Measurements from ENCODE around the gene NPAS3. TPM values are rescaled to one million over a fixed set of nuclear protein-coding genes. Genes with fewer than 3 reads are reported as not detected.

Gene NPAS3
- total RNA-seq, 1 donor from 2014 or later, result 2.5 TPM

DNA sequence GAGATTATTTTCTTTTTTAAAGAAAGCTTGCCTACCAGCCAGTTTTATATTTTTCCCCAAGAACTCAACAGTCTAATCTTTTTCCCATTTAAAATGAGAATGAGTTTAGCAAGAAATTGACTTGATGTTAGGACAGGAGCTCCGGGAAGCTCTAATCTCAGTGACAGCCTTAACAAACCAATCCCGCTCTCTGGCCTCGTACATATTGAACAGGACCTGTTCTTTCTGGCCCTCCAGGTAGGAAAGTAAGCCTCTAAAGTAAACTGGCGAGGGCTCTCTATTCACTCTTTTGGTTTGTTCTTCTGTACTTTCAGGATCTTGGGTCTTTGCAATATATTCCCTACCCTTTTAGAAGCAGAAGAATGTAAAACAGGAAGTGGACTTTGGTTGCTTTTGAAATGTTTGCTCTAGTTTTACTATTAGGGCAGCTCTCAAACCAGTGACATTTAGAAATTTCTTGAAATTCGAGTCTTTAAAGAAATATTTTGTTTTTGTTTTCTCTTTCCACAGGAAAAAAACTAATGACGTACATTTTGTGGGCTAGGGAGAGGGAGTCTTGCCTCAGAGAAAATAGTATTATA, 17.9 kb upstream of the NPAS3 start:
- TF ChIP-seq CTCF (IDR thresholded peaks at IDR 0.05; ENCODE audit: borderline replicate concordance), result no peak
- Histone ChIP-seq H3K9me3 (replicated peaks) (no peaks in the 10 kb centered on the region), H3K27ac (replicated peaks) (no peak overlapping the region), H3K4me3 (no peak overlapping the region), H3K36me3 (no peaks in the 10 kb centered on the region), H3K4me1 (no peaks in the 10 kb centered on the region), H3K27me3 (ENCODE audit: low read depth) (peaks cover 11% of the 10 kb centered on the region)
- intact Hi-C loops (cut with micrococcal nuclease), result no loop called here
- no peak for DNase-seq

DNA sequence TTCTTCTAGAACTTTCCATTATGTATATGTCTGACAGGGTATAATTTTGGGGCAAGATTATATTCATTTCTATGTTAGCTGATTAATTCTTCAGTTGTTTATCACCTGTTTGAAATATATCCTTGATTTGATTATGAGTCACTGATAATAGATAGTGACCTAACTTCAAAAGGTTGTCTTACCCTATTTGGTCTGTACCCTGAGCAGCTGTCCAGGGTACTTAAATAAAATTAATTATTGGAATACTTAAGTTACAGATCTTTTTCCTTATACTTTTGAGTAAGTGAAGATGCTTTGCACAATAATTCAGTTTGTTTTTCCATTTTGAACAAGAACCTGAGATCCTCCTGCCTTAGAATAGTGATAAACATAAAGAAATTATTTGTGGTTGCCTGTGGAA, 13.2 kb upstream of the NPAS3 start:
- H3K4me3 ChIP-seq, result no peak overlapping the region
- H3K4me1 ChIP-seq, result no peaks in the 10 kb centered on the region
- H3K9me3 ChIP-seq (replicated peaks), result no peaks in the 10 kb centered on the region
- DNase-seq, result no peak
- peaks cover 31% of the 10 kb centered on the region for H3K27me3 ChIP-seq (ENCODE audit: low read depth)
- no peaks in the 10 kb centered on the region for H3K36me3 ChIP-seq
- intact Hi-C loops (cut with micrococcal nuclease), result no loop called here
- TF ChIP-seq CTCF (IDR thresholded peaks at IDR 0.05; ENCODE audit: borderline replicate concordance), result no peak
- H3K27ac ChIP-seq (replicated peaks), result no peak overlapping the region

DNA sequence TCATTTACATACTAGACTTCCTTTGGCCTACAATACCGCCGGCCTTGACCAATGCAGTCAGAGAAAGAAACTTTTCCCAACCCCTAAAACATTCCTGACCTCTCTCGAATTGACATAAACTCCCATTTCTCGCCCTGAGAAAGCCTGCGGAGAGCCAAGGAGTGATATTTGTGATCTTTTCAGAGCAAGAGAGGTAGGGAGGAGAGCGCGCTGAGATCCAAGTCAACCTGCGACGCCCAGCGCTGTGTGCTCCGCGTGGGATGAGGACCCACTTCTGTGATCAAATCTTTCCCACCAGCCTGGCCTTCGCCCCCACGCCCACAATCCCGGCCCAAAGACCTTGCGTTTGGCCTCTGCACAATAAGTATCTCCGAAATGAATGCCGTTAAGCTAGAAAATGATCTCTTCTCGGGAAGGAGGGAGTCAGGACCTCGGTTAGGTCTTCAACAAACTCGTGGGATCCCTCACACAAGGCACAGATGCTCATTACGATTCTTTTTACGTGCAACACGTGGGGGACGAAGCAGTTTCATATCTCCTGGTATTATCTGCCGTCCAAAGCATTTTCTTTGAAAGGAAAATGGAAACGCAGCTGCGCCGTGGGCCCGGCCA, 6.3 kb upstream of the NPAS3 start:
- H3K36me3 ChIP-seq, result no peaks in the 10 kb centered on the region
- H3K4me1 ChIP-seq, result peaks cover 28% of the 10 kb centered on the region
- peak overlapping the region; percentile 70 for H3K4me3 ChIP-seq
- no peak overlapping the region for H3K27ac ChIP-seq (replicated peaks)
- peaks cover 85% of the 10 kb centered on the region for H3K27me3 ChIP-seq (ENCODE audit: low read depth)
- intact Hi-C loops (cut with micrococcal nuclease), result no loop called here
- no peak for DNase-seq
- no peak for TF ChIP-seq CTCF (IDR thresholded peaks at IDR 0.05; ENCODE audit: borderline replicate concordance)
- H3K9me3 ChIP-seq (replicated peaks), result no peaks in the 10 kb centered on the region

- no peak overlapping the region for H3K27ac ChIP-seq (replicated peaks)
Measured at GRCh38 chr14:32932914-32933628, 5.6 kb upstream of the NPAS3 start.

GRCh38 chr14:32933629-32934072, 5.0 kb upstream of the NPAS3 start:
- no peak overlapping the region for H3K27ac ChIP-seq (replicated peaks)
- intact Hi-C loops (cut with micrococcal nuclease), result no loop called here
- TF ChIP-seq CTCF (IDR thresholded peaks at IDR 0.05; ENCODE audit: borderline replicate concordance), result no peak

More at GRCh38 chr14:32932914-32933628, 5.6 kb upstream of the NPAS3 start:
- Histone ChIP-seq H3K36me3 (no peaks in the 10 kb centered on the region), H3K9me3 (replicated peaks) (no peaks in the 10 kb centered on the region), H3K4me1 (peaks cover 33% of the 10 kb centered on the region), H3K4me3 (peak overlapping the region; percentile 70), H3K27me3 (ENCODE audit: low read depth) (peaks cover 91% of the 10 kb centered on the region)
- no peak for TF ChIP-seq CTCF (IDR thresholded peaks at IDR 0.05; ENCODE audit: borderline replicate concordance)
- peak; percentile 27 for DNase-seq
- intact Hi-C loops (cut with micrococcal nuclease), result no loop called here

More at GRCh38 chr14:32933629-32934072, 5.0 kb upstream of the NPAS3 start:
- Histone ChIP-seq H3K4me1 (peaks cover 34% of the 10 kb centered on the region), H3K9me3 (replicated peaks) (no peaks in the 10 kb centered on the region), H3K36me3 (no peaks in the 10 kb centered on the region), H3K27me3 (ENCODE audit: low read depth) (peaks cover 88% of the 10 kb centered on the region), H3K4me3 (peak overlapping the region; percentile 70)
- no peak for DNase-seq
